SK-N-SH (cell line): ENCODE data around the gene FEM1C. TPM values are rescaled to one million over a fixed set of nuclear protein-coding genes. Genes with fewer than 3 reads are reported as not detected.

Experiments
- CTCF ChIA-PET: fragments of 300-600, 350-600 bp; formaldehyde crosslinking; extraction: SDS; loops from one replicate; lab custom pipeline; 2021; lab: Yijun Ruan, JAX
- POLR2A ChIA-PET: fragments of 350-600 bp; sonication (Branson Sonifier 250); formaldehyde crosslinking; extraction: SDS; loops from one replicate; lab custom pipeline; 2020; ENCODE audit warnings: antibody characterized with exemption, inconsistent platforms; lab: Yijun Ruan, JAX
- DNase-seq: peaks from one replicate; pipeline ENCODE4 v3.0.0; 2012
- H2AFZ ChIP-seq: fragments of 200-600 bp; sonication (generic); 2 replicates; pipeline ENCODE4 v1.8.1; 2016; ENCODE audit warnings: antibody characterized with exemption, mild to moderate bottlenecking, low read depth
- H3F3A ChIP-seq: fragments of 200-600 bp; sonication (generic); replicated peaks from 2 replicates; pipeline ENCODE3; 2016; ENCODE audit warnings: antibody characterized with exemption, mild to moderate bottlenecking; ENCODE audit not compliant: insufficient read depth
- H3K27ac ChIP-seq, 2 experiments: fragments of 200-500 bp in 1 of 2; fragments of 200-600 bp in 1 of 2; sonication (Bioruptor generic) in 1 of 2; sonication (generic), shearing (Covaris generic) in 1 of 2; 2 replicates each; pipeline versions ENCODE4 v1.5.1 to v1.6.1; 2014 to 2016; ENCODE audit warnings: low read depth in 2 of 2, inconsistent platforms in 1 of 2, low read length in 1 of 2, mild to moderate bottlenecking in 1 of 2, mixed read lengths in 1 of 2
- H3K27me3 ChIP-seq: fragments of 200-600 bp; sonication (generic), shearing (Covaris generic); 2 replicates; pipeline ENCODE4 v1.6.1; 2016; ENCODE audit warnings: mixed run types; ENCODE audit not compliant: insufficient read depth
- H3K36me3 ChIP-seq, 2 experiments: fragments of 200-500 bp in 1 of 2; fragments of 200-600 bp in 1 of 2; sonication (Bioruptor generic) in 1 of 2; sonication (generic) in 1 of 2; replicated peaks in 1 of 2; 2 replicates each; pipeline versions ENCODE3 to v1.5.1; 2014 to 2016; ENCODE audit warnings: low read length in 1 of 2, mild to moderate bottlenecking in 1 of 2; ENCODE audit not compliant: insufficient read depth in 2 of 2, control insufficient read depth in 1 of 2
- H3K4me1 ChIP-seq, 2 experiments: fragments of 200-500 bp in 1 of 2; fragments of 200-600 bp in 1 of 2; sonication (Bioruptor generic) in 1 of 2; sonication (generic), shearing (Covaris generic) in 1 of 2; 2 replicates each; pipeline versions ENCODE4 v1.5.1 to v1.6.1; 2014 to 2016; ENCODE audit warnings: low read depth in 1 of 2, low read length in 1 of 2, mixed run types in 1 of 2; ENCODE audit not compliant: insufficient read depth in 2 of 2, control insufficient read depth in 1 of 2
- H3K4me2 ChIP-seq: fragments of 200-600 bp; sonication (generic), shearing (Covaris generic); 2 replicates; pipeline ENCODE4 v1.6.1; 2017; ENCODE audit warnings: mixed run types
- H3K4me3 ChIP-seq, 2 experiments: fragments of 200-500 bp in 1 of 2; fragments of 200-600 bp in 1 of 2; sonication (Bioruptor generic) in 1 of 2; sonication (generic), shearing (Covaris generic) in 1 of 2; 2 replicates each; pipeline versions ENCODE4 v1.5.1 to v1.8.1; 2014 to 2016; ENCODE audit warnings: low read depth in 2 of 2, inconsistent platforms in 1 of 2, low read length in 1 of 2, mild to moderate bottlenecking in 1 of 2, mixed read lengths in 1 of 2, moderate library complexity in 1 of 2
- H3K79me2 ChIP-seq: fragments of 200-600 bp; sonication (generic); 2 replicates; pipeline ENCODE4 v1.8.1; 2017; ENCODE audit warnings: mild to moderate bottlenecking; ENCODE audit not compliant: insufficient read depth
- H3K9ac ChIP-seq: fragments of 200-600 bp; sonication (generic); 2 replicates; pipeline ENCODE4 v1.6.1; 2017; ENCODE audit warnings: mixed run types
- H3K9me2 ChIP-seq: fragments of 200-600 bp; sonication (generic); 2 replicates; pipeline ENCODE4 v1.6.1; 2017; ENCODE audit warnings: mixed run types
- H3K9me3 ChIP-seq: fragments of 200-600 bp; sonication (generic); 2 replicates; pipeline ENCODE4 v1.6.1; 2017; ENCODE audit warnings: mixed run types, mild to moderate bottlenecking, moderate library complexity
- H4K20me1 ChIP-seq: fragments of 200-600 bp; sonication (generic); 2 replicates; pipeline ENCODE4 v1.6.1; 2017; ENCODE audit warnings: mild to moderate bottlenecking, mixed run types; ENCODE audit not compliant: insufficient read depth
- CHD2 ChIP-seq: fragments of 150-350 bp; IDR thresholded peaks from 2 replicates; pipeline ENCODE4 v1.6.1; 2018; ENCODE audit warnings: low read length; ENCODE audit not compliant: partially characterized antibody
- ELF1 ChIP-seq: IDR thresholded peaks from 2 replicates; pipeline ENCODE4 v1.4.0; 2012
- EP300 ChIP-seq, 2 experiments: IDR thresholded peaks; 2 replicates each; pipeline versions ENCODE4 v1.4.0 to v1.6.1; 2012; ENCODE audit warnings: borderline replicate concordance in 1 of 2, low read depth in 1 of 2, low read length in 1 of 2
- EZH2phosphoT487 ChIP-seq: fragments of 200-600 bp; sonication (generic); IDR thresholded peaks from 2 replicates; pipeline ENCODE4 v1.6.1; 2017; ENCODE audit warnings: low read depth, mixed run types, mild to moderate bottlenecking, antibody characterized with exemption, moderate library complexity, borderline replicate concordance
- FOSL2 ChIP-seq: IDR thresholded peaks from 2 replicates; pipeline ENCODE4 v1.4.0; 2012; ENCODE audit warnings: low read depth, mild to moderate bottlenecking, moderate library complexity, borderline replicate concordance
- FOXM1 ChIP-seq: IDR thresholded peaks from 2 replicates; pipeline ENCODE4 v1.4.0; 2012; ENCODE audit warnings: low read depth, mild to moderate bottlenecking
- NFIC ChIP-seq: IDR thresholded peaks from 2 replicates; pipeline ENCODE4 v1.4.0; 2012; ENCODE audit warnings: borderline replicate concordance
- POLR2AphosphoS5 ChIP-seq: IDR thresholded peaks from 2 replicates; pipeline ENCODE4 v1.6.1; 2012; ENCODE audit warnings: low read depth, low read length
- RCOR1 ChIP-seq: fragments of 150-350 bp; IDR thresholded peaks from 2 replicates; pipeline ENCODE4 v1.6.1; 2017; ENCODE audit warnings: antibody characterized with exemption, low read length
- RFX5 ChIP-seq: IDR thresholded peaks from 2 replicates; pipeline ENCODE4 v1.6.1; 2012; ENCODE audit warnings: mild to moderate bottlenecking, improper control_type of control experiment, low read length
- RXRA ChIP-seq: IDR thresholded peaks from 2 replicates; pipeline ENCODE4 v1.4.0; 2012; ENCODE audit warnings: low read depth, mild to moderate bottlenecking, borderline replicate concordance
- SMC3 ChIP-seq: IDR thresholded peaks from 2 replicates; pipeline ENCODE4 v1.6.1; 2012; ENCODE audit warnings: low read depth, low read length, improper control_type of control experiment
- TCF12 ChIP-seq: IDR thresholded peaks from 2 replicates; pipeline ENCODE4 v1.4.0; 2012
- TEAD4 ChIP-seq: IDR thresholded peaks from 2 replicates; pipeline ENCODE4 v1.4.0; 2012; ENCODE audit warnings: mild to moderate bottlenecking, borderline replicate concordance; ENCODE audit not compliant: insufficient read depth
- USF2 ChIP-seq: fragments of 150-350 bp; IDR thresholded peaks from 2 replicates; pipeline ENCODE4 v1.6.1; 2017; ENCODE audit warnings: antibody characterized with exemption, low read length, low read depth, borderline replicate concordance
- ZBTB33 ChIP-seq: IDR thresholded peaks from 2 replicates; pipeline ENCODE4 v1.4.0; 2012; ENCODE audit warnings: low read depth, borderline replicate concordance
- WGBS: methylation state at CpG from one replicate; pipeline ENCODE4 v1.1.6; 2017; ENCODE audit warnings: low lambda C conversion rate; 5-methylcytosine and 5-hydroxymethylcytosine counted together
- polyA plus RNA-seq, 3 experiments: library from polyadenylated mRNA; depleted of rRNA; stranded (reverse); fragments of >200 nt; gene quantifications; 2 replicates each; pipeline ENCODE4 v1.2.3, GENCODE V29; 2012
- TF ChIP-seq, protein P1 (sequence below): fragments of 150-350 bp; IDR thresholded peaks from 2 replicates; pipeline ENCODE4 v1.6.1; 2016; ENCODE audit warnings: mild to moderate bottlenecking, low read depth, low read length

Gene FEM1C
- polyA plus RNA-seq, 1 of the 3 experiments (the other 2 are of a cell fraction) = 2.8 TPM

DNA sequence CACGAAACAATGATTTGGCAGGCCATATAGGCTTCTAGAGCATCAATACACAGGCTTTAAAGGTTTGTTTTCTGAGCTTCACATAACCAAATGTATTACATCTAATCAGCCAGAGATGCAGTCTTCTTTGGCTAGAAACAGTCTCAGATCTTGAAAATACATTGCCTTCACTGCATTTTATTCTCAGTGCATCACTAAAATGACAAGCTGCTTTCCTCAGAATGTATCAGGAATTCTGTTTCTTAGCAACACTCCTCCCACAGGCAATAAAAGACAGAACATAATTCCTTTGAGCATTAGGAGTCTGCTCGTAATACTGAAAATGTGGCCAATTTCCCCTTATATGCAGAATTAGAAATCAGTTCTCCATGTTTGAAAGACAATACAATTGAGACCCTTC lies 36.9 kb downstream of the FEM1C start:
- Histone ChIP-seq H3K9me2 (no peaks in the 10 kb centered on the region), H3K36me3 (no peaks in the 10 kb centered on the region), H3K4me2 (no peak overlapping the region), H3F3A (peaks cover 5% of the 10 kb centered on the region), H2AFZ (no peak overlapping the region), H3K27me3 (no peaks in the 10 kb centered on the region), H3K9ac (no peak overlapping the region), H3K9me3 (no peaks in the 10 kb centered on the region), H3K4me1 (no peaks in the 10 kb centered on the region; a peak in 1 of 4 replicates), H3K27ac (peak overlapping the region in 1 of 2 experiments; percentile 64; a peak in 2 of 4 replicates), H4K20me1 (no peaks in the 10 kb centered on the region), H3K4me3 (no peak overlapping the region), H3K79me2 (no peaks in the 10 kb centered on the region)
- TF ChIP-seq ZBTB33 = no peak
- TF ChIP-seq RFX5 = no peak
- TF ChIP-seq RXRA = no peak
- no peak for TF ChIP-seq FOSL2
- TF ChIP-seq NFIC = no peak
- no peak for TF ChIP-seq CHD2
- TF ChIP-seq, protein P1, sequence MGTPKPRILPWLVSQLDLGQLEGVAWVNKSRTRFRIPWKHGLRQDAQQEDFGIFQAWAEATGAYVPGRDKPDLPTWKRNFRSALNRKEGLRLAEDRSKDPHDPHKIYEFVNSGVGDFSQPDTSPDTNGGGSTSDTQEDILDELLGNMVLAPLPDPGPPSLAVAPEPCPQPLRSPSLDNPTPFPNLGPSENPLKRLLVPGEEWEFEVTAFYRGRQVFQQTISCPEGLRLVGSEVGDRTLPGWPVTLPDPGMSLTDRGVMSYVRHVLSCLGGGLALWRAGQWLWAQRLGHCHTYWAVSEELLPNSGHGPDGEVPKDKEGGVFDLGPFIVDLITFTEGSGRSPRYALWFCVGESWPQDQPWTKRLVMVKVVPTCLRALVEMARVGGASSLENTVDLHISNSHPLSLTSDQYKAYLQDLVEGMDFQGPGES = no peak
- no peak for TF ChIP-seq EP300 (IDR thresholded peaks at IDR 0.05; ENCODE audit: borderline replicate concordance in 1 of 2, low read depth in 1 of 2, low read length in 1 of 2)
- no peak for TF ChIP-seq USF2
- no peak for TF ChIP-seq SMC3
- TF ChIP-seq POLR2AphosphoS5 = no peak
- TF ChIP-seq FOXM1 = no peak
- TF ChIP-seq ELF1 = no peak
- TF ChIP-seq RCOR1 = no peak
- no peak for TF ChIP-seq EZH2phosphoT487
- TF ChIP-seq TEAD4 = no peak
- no peak for TF ChIP-seq TCF12
- no peak for DNase-seq
- ChIA-PET POLR2A (interaction anchor here (0.8 kb wide), 1 partner anchor 37 kb away, joined by 3 read pairs; the partner anchor contains the start of gene FEM1C), CTCF (interaction anchor here (1.0 kb wide), 1 partner anchor 12 kb away, joined by 4 read pairs; no protein-coding TSS in a partner anchor)
- 90% methylated on average over 2 of the region's 2 CpGs for WGBS
